Muscle layer of duodenum (tissue), 2 donors: ENCODE measurements around the gene ADARB1.
A peak's percentile ranks its signal among the peaks of the same experiment; 100 is the strongest.
"Not testable (repeated sequence)": the region's sequence is repeated elsewhere in the genome, so short reads cannot be mapped to it uniquely, and the experiment has no call there.

Experiments used
- H3K27ac ChIP-seq: one replicate; pipeline ENCODE4 v1.7.0; 2013; ENCODE audit warnings: mild to moderate bottlenecking, low read length
- H3K27me3 ChIP-seq: one replicate; pipeline ENCODE4 v1.7.0; 2013; ENCODE audit warnings: low read depth, mild to moderate bottlenecking, control low read depth, low read length
- H3K36me3 ChIP-seq, 2 donors: one replicate each; pipeline ENCODE4 v1.7.0; 2013; ENCODE audit warnings: low read length in 2 of 2, control low read depth in 1 of 2, mild to moderate bottlenecking in 1 of 2; ENCODE audit not compliant: insufficient read depth in 2 of 2, control insufficient read depth in 1 of 2
- H3K4me1 ChIP-seq, 2 donors: one replicate each; pipeline ENCODE4 v1.7.0; 2013; ENCODE audit warnings: low read length in 2 of 2, mild to moderate bottlenecking in 2 of 2, control low read depth in 1 of 2, moderate library complexity in 1 of 2; ENCODE audit not compliant: insufficient read depth in 2 of 2, control insufficient read depth in 1 of 2
- H3K4me3 ChIP-seq, 2 donors: one replicate each; pipeline ENCODE4 v1.7.0; 2013; ENCODE audit warnings: low read length in 2 of 2, low read depth in 1 of 2, mild to moderate bottlenecking in 1 of 2
- H3K9me3 ChIP-seq, 2 donors: one replicate each; pipeline ENCODE4 v1.7.0; 2013; ENCODE audit warnings: low read length in 2 of 2, control low read depth in 1 of 2, mild to moderate bottlenecking in 1 of 2; ENCODE audit not compliant: control insufficient read depth in 1 of 2
- donor health status: healthy.

ADARB1 gene

GRCh38 chr21:45126204-45126626 lies 51.8 kb downstream of the ADARB1 start:
- Histone ChIP-seq H3K9me3 (no peaks in the 10 kb centered on the region), H3K27ac (no peak overlapping the region), H3K36me3 (no peaks in the 10 kb centered on the region), H3K4me1 (peaks cover 0 to 14% of the 10 kb centered on the region in 2 donors), H3K27me3 (no peaks in the 10 kb centered on the region), H3K4me3 (no peak overlapping the region)

DNA sequence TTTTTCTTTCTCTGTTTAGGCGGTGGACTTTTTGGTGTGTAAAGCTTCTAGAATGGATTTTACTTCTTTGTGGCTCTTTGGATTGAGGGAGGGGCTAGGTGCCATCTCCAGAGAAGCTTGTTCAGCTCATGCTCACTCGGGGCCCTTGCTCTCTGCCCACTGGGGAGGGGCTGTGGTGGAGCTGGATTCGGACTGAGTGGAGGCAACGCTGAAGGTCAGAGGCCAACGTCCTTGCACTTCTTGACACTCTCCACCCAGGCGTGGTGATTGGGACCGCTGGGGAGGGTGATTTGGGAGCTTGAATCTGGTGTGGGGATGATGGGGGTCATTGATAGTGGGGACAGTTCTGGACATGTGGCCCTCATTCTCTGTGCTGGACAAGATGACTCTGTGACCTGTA lies 52.6 kb downstream of the ADARB1 start:
- Histone ChIP-seq H3K4me1 (peaks cover 0 to 17% of the 10 kb centered on the region in 2 donors), H3K36me3 (no peaks in the 10 kb centered on the region), H3K4me3 (no peak overlapping the region), H3K27me3 (no peaks in the 10 kb centered on the region), H3K9me3 (no peaks in the 10 kb centered on the region), H3K27ac (no peak overlapping the region)

GRCh38 chr21:45127937-45128336 lies 53.6 kb downstream of the ADARB1 start:
- Histone ChIP-seq H3K4me1 (peaks cover 0 to 20% of the 10 kb centered on the region in 2 donors), H3K27me3 (no peaks in the 10 kb centered on the region), H3K36me3 (no peaks in the 10 kb centered on the region), H3K4me3 (no peak overlapping the region), H3K9me3 (no peaks in the 10 kb centered on the region), H3K27ac (no peak overlapping the region)

GRCh38 chr21:45128613-45129188 lies 54.3 kb downstream of the ADARB1 start:
- H3K36me3 ChIP-seq: no peaks in the 10 kb centered on the region
- no peak overlapping the region for H3K27ac ChIP-seq
- peaks cover 0 to 27% of the 10 kb centered on the region in 2 donors for H3K4me1 ChIP-seq

GRCh38 chr21:45129189-45129923 lies 55.0 kb downstream of the ADARB1 start:
- Histone ChIP-seq H3K36me3 (no peaks in the 10 kb centered on the region), H3K9me3 (no peaks in the 10 kb centered on the region), H3K27me3 (no peaks in the 10 kb centered on the region), H3K4me3 (no peak overlapping the region), H3K4me1 (peaks cover 0 to 27% of the 10 kb centered on the region in 2 donors), H3K27ac (peak overlapping the region; percentile 69)

More at GRCh38 chr21:45128613-45129188, 54.3 kb downstream of the ADARB1 start:
- Histone ChIP-seq H3K9me3 (no peaks in the 10 kb centered on the region), H3K27me3 (no peaks in the 10 kb centered on the region), H3K4me3 (no peak overlapping the region)

- Histone ChIP-seq H3K4me3 (peak overlapping the region in 1 of 2 donors; percentile 34), H3K4me1 (peaks cover 0 to 33% of the 10 kb centered on the region in 2 donors)
Measured at GRCh38 chr21:45130324-45130774, 56.0 kb downstream of the ADARB1 start.

DNA sequence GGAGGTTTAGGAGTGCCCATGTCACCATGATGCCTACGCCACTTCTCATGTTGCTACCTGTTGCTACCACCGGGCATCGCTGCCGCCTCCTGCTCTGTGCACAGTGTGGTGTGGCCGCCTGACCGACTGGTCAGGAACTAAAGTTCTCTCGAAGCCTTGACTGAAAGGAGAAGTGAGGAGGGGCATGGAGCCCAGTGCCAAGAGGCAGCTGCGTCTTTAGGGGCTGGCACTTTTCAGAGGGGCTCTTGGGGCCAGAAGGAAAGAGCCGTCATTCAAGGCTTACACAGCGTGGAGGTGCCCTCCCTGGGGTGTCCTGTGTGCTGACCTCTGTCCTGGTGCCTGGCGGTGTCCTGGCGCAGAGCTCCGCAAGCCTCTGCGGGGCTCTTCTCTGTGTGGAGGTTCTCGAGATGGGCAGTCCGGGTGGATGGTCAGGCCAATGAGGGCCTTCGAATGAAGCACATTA lies 57.2 kb downstream of the ADARB1 start:
- Histone ChIP-seq H3K27ac (no peak overlapping the region), H3K4me1 (peaks cover 0 to 34% of the 10 kb centered on the region in 2 donors), H3K9me3 (no peaks in the 10 kb centered on the region), H3K27me3 (no peaks in the 10 kb centered on the region), H3K4me3 (no peak overlapping the region), H3K36me3 (peaks cover 0 to 5% of the 10 kb centered on the region in 2 donors)

More at GRCh38 chr21:45130324-45130774, 56.0 kb downstream of the ADARB1 start:
- Histone ChIP-seq H3K27ac (peak overlapping the region; percentile 69), H3K36me3 (peaks cover 0 to 4% of the 10 kb centered on the region in 2 donors), H3K9me3 (no peaks in the 10 kb centered on the region), H3K27me3 (no peaks in the 10 kb centered on the region)

GRCh38 chr21:45132841-45133573 lies 58.6 kb downstream of the ADARB1 start:
- Histone ChIP-seq H3K4me1 (peaks cover 0 to 34% of the 10 kb centered on the region in 2 donors), H3K4me3 (no peak overlapping the region), H3K36me3 (peaks cover 0 to 5% of the 10 kb centered on the region in 2 donors), H3K27me3 (no peaks in the 10 kb centered on the region), H3K9me3 (no peaks in the 10 kb centered on the region), H3K27ac (no peak overlapping the region)

- H3K27ac ChIP-seq, H3K4me3 ChIP-seq, H3K27me3 ChIP-seq, H3K9me3 ChIP-seq, H3K36me3 ChIP-seq: not testable (repeated sequence)
- H3K4me1 ChIP-seq: peaks cover 0 to 34% of the 10 kb centered on the region in 2 donors
Measured at GRCh38 chr21:45133574-45134278, 59.3 kb downstream of the ADARB1 start.

DNA sequence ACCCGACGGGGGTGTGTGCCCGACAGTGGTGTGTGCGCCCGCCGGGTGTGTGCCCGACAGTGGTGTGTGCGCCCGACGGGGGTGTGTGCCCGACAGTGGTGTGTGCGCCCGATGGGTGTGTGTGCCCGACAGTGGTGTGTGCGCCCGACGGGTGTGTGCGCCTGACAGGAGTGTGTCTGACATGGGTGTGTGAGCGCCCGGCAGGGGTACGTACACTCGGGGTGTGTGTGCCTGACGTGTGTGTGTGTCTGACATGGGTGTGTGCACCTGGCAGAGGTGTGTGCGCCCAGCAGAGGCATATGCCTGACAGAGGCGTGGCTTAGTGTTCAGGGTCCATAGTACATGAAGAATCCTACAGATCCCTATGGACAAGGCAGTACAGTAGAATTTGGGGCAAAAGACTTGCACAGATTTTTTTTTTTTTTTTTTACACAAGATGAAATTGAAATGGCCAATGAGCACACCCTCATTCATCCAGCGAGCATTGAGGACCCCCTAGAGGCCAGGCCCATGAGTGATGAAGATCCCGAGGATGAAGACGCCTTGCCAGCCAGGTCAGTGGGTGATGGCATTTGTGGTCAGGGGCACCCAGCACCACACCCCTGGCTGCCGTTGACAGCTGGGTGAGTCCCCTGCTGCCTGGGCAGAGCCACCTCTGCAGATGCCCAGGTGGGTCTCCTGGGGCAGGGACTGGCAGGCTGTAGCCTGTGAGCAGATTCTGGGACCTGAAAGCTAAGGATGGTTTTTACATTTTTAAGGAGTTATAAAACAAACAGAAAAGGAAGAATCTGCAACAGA lies 60.1 kb downstream of the ADARB1 start:
- Histone ChIP-seq H3K9me3 (no peaks in the 10 kb centered on the region), H3K27ac (no peak overlapping the region), H3K36me3 (peaks cover 0 to 5% of the 10 kb centered on the region in 2 donors), H3K27me3 (no peaks in the 10 kb centered on the region), H3K4me3 (no peak overlapping the region), H3K4me1 (peaks cover 0 to 30% of the 10 kb centered on the region in 2 donors)
